Right lobe of liver (tissue), 6 donors: ENCODE data around the gene AMACR. TPM values are rescaled to one million over a fixed set of nuclear protein-coding genes. Genes with fewer than 3 reads are reported as not detected.
"Not testable (repeated sequence)": the region's sequence is repeated elsewhere in the genome, so short reads cannot be mapped to it uniquely, and the experiment has no call there.

ENCODE experiments used
- ATAC-seq, 4 donors: fragments of 200-7000 bp; cut with Tn5 transposase; one replicate each; pipeline ENCODE4 v1.9.1; 2020; ENCODE audit warnings: mild to moderate bottlenecking in 4 of 4, moderate library complexity in 4 of 4
- DNase-seq, 3 donors: peaks; one replicate each; pipeline ENCODE4 v3.0.0-alpha.2; 2020
- H3K27ac ChIP-seq, 3 donors: fragments of 200-600 bp; one replicate each; pipeline ENCODE4 v1.8.0; 2022
- H3K27me3 ChIP-seq, 2 donors: fragments of 200-600 bp; one replicate each; pipeline ENCODE4 v1.8.0; 2022
- H3K36me3 ChIP-seq, 4 donors: fragments of 200-600 bp; sonication (generic) in 1 of 4; one replicate each; pipeline versions ENCODE4 v1.5.1 to v1.8.0; 2017 to 2022; ENCODE audit warnings: control low read depth in 1 of 4
- H3K4me1 ChIP-seq, 4 donors: fragments of 200-600 bp; sonication (generic) in 1 of 4; one replicate each; pipeline versions ENCODE4 v1.5.1 to v1.8.0; 2017 to 2022; ENCODE audit warnings: control low read depth in 1 of 4
- H3K4me3 ChIP-seq, 3 donors: fragments of 200-600 bp; one replicate each; pipeline ENCODE4 v1.8.0; 2022
- H3K9me3 ChIP-seq, 4 donors: fragments of 200-600 bp; sonication (generic) in 1 of 4; one replicate each; pipeline versions ENCODE4 v1.5.1 to v1.8.0; 2017 to 2022; ENCODE audit warnings: control low read depth in 1 of 4
- POLR2A ChIP-seq: fragments of 450-650 bp; IDR thresholded peaks from one replicate; pipeline ENCODE4 v1.6.1; 2017; ENCODE audit warnings: antibody characterized with exemption, mild to moderate bottlenecking
- WGBS: methylation state at CpG from one replicate; pipeline ENCODE4 v1.1.6; 2018; ENCODE audit warnings: low coverage, low lambda C conversion rate; ENCODE audit not compliant: insufficient coverage; ENCODE audit errors: missing lambda C conversion rate; 5-methylcytosine and 5-hydroxymethylcytosine counted together
- intact Hi-C, 2 donors: fragments of 100-400 bp; cut with DNase I; formaldehyde crosslinking; loops; one replicate each; pipeline versions ENCODE4 v1.11.2 to v1.14.1; 2022
- total RNA-seq, 6 experiments: library from RNA; depleted of rRNA in 2 of 6; stranded (reverse); fragments of >200 nt in 2 of 6; fragmentation: NEBNext Ultra II Directional in 3 of 6; extraction: Animal tissue kit (Norgen Biotek cat#: 25700) in 3 of 6; gene quantifications; one replicate each; pipeline versions ENCODE4 v1.1.0 to v1.2.4, GENCODE V29; 2016 to 2023
- TF ChIP-seq, protein P1 (sequence below), 4 donors: fragments of 200-600 bp in 3 of 4; fragments of 450-650 bp in 1 of 4; IDR thresholded peaks; one replicate each; pipeline versions ENCODE4 v1.5.1 to v1.8.0; 2016 to 2022; ENCODE audit warnings: antibody characterized with exemption in 4 of 4, mild to moderate bottlenecking in 2 of 4
- donor health status: DM: no; HTN: yes; CAD: no.
- donor health status: DM: no; HTN: no; CAD: no.
- donor health status: DM: no; HTN: no; CAD: no.
- donor health status: DM: no; HTN: yes; CAD: no.
- donor health status: DM: no; HTN: yes; CAD: no.

AMACR gene
- total RNA-seq, 6 experiments from 2014 or later, result 28.7 to 62.4 (median 41.9) TPM

DNA sequence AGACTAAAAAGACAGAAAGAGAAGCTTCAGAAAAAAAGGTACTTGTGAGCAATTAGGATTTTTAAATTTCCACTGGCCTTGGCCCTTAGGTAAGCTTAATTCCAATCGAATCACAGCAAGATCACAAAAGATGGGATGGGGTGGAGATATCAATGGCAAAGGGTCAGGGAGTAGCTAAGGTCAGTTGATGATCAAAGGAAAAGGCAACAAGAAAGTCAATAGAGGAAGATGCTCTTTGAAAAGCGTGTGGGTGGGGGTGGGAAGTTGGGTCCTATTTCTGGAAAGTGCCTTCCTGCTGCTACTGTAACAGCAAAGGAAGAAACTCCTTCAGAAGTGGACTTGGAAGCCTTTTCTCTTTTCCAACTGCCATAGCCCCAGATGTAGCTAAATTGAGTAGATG, 27.9 kb upstream of the AMACR start:
- Histone ChIP-seq H3K27ac (peak overlapping the region in 1 of 3 donors; percentile 67), H3K27me3 (no peaks in the 10 kb centered on the region), H3K36me3 (no peaks in the 10 kb centered on the region), H3K9me3 (no peaks in the 10 kb centered on the region), H3K4me3 (no peak overlapping the region), H3K4me1 (peaks cover 0 to 35% (median 14%) of the 10 kb centered on the region in 4 donors)
- TF ChIP-seq POLR2A, result no peak
- TF ChIP-seq, protein P1, sequence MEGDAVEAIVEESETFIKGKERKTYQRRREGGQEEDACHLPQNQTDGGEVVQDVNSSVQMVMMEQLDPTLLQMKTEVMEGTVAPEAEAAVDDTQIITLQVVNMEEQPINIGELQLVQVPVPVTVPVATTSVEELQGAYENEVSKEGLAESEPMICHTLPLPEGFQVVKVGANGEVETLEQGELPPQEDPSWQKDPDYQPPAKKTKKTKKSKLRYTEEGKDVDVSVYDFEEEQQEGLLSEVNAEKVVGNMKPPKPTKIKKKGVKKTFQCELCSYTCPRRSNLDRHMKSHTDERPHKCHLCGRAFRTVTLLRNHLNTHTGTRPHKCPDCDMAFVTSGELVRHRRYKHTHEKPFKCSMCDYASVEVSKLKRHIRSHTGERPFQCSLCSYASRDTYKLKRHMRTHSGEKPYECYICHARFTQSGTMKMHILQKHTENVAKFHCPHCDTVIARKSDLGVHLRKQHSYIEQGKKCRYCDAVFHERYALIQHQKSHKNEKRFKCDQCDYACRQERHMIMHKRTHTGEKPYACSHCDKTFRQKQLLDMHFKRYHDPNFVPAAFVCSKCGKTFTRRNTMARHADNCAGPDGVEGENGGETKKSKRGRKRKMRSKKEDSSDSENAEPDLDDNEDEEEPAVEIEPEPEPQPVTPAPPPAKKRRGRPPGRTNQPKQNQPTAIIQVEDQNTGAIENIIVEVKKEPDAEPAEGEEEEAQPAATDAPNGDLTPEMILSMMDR (IDR thresholded peaks at IDR 0.05), result no peak
- DNase-seq (no peak), ATAC-seq (no peak)
- intact Hi-C loops, result no loop called here
- 24% methylated on average over 2 of the region's 2 CpGs for WGBS

DNA sequence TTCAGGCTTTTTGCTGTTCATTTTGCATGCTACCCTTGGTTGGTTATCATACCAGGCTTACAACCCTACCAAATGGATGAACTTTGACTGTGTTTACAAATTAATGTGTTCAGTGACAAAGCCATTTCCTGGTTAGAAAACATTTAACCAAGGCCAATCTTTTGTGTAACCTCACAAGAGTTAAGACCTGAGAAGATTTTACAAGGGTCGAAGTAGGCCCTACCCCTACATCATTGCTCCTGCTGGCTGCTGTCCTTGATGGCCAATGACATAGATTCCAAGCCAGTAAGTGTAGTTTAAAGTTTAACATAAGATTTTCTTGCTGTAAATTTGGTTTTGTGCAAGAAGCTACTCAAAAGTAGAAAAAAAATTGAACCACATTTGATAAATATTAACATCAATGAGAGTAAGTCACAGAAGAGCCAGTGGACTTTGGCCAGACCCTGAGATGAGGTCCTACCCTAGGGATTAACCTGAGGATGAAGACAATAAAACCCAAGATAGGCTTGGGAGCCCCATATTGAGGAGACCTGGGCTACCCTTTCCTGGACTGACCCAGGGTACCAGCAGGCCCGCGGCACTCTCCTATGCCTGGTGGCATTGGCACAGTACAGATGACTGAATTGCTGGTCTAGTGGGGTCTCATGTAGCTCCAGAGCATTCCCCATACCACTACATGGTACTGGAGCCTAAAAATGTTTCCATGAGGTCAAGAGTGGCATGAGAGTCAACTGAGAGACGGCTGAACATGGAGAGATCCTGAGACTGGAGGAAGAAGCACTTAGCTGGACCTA, 26.9 kb upstream of the AMACR start:
- intact Hi-C loops, result no loop called here
- TF ChIP-seq POLR2A, result no peak
- TF ChIP-seq, protein P1 (IDR thresholded peaks at IDR 0.05), result no peak
- Histone ChIP-seq H3K27me3 (no peaks in the 10 kb centered on the region), H3K4me3 (no peak overlapping the region), H3K9me3 (no peaks in the 10 kb centered on the region), H3K27ac (peak overlapping the region; percentile 25 to 67 (median 45)), H3K4me1 (peaks cover 0 to 39% (median 17%) of the 10 kb centered on the region in 4 donors), H3K36me3 (no peaks in the 10 kb centered on the region)
- DNase-seq, result no peak
- 75% methylated on average over 4 of the region's 4 CpGs for WGBS
- peak; percentile 80 to 85 (median 80) for ATAC-seq

DNA sequence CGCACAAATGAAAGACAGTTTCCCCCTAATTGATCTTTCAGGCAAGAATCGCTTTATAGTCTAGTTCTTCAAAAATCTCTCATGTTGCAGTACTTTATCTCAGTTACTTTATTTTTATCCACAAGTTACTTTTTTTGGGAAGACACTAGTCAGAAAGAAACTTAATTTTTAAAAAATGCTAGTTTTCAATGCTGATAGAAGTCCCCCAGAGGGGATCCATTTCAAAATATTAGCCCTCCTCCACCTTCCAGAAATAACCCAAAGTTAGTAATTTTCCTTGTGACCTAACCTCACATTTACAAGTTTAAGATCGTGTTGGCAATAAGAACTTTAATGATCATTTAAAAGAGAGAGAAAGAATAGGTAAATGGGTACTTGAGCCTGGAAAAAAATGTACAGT, 24.1 kb upstream of the AMACR start:
- DNase-seq, result no peak
- intact Hi-C loops, result no loop called here
- no peak for ATAC-seq
- peaks cover 0 to 37% (median 15%) of the 10 kb centered on the region in 4 donors for H3K4me1 ChIP-seq
- no peaks in the 10 kb centered on the region for H3K27me3 ChIP-seq
- no peaks in the 10 kb centered on the region for H3K36me3 ChIP-seq
- 77% methylated on average over 3 of the region's 3 CpGs for WGBS
- no peak overlapping the region for H3K4me3 ChIP-seq
- no peaks in the 10 kb centered on the region for H3K9me3 ChIP-seq
- TF ChIP-seq, protein P1 (IDR thresholded peaks at IDR 0.05), result no peak
- TF ChIP-seq POLR2A, result no peak
- H3K27ac ChIP-seq, result peak overlapping the region in 1 of 3 donors; percentile 42

DNA sequence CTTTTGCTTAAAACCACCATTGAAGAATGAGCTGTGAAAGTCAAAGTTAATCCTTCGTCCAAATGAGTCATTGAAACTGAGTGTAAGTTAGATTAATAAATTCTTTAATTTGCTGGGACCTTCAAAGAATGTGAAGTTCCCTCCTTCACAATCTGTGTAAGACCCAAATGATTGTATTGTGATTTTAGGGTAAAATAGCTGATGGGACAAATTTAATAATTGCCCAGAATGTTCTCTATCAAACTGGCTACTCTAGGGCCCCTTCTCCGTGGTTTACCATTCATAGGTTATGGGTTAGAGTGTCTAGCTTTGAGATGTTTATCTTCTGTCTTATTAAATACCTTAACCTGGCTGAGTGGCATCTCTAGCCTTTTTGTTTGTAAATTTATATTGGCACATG, 23.3 kb upstream of the AMACR start:
- H3K27me3 ChIP-seq, result no peaks in the 10 kb centered on the region
- peak overlapping the region in 2 of 3 donors; percentile 7 to 42 for H3K27ac ChIP-seq
- peaks cover 0 to 42% (median 18%) of the 10 kb centered on the region in 4 donors for H3K4me1 ChIP-seq
- no peaks in the 10 kb centered on the region for H3K9me3 ChIP-seq
- DNase-seq (no peak), ATAC-seq (no peak)
- intact Hi-C loops, result no loop called here
- H3K4me3 ChIP-seq, result no peak overlapping the region
- no peaks in the 10 kb centered on the region for H3K36me3 ChIP-seq
- TF ChIP-seq POLR2A, result no peak
- TF ChIP-seq, protein P1 (IDR thresholded peaks at IDR 0.05), result no peak
- 71% methylated on average over 2 of the region's 2 CpGs for WGBS

DNA sequence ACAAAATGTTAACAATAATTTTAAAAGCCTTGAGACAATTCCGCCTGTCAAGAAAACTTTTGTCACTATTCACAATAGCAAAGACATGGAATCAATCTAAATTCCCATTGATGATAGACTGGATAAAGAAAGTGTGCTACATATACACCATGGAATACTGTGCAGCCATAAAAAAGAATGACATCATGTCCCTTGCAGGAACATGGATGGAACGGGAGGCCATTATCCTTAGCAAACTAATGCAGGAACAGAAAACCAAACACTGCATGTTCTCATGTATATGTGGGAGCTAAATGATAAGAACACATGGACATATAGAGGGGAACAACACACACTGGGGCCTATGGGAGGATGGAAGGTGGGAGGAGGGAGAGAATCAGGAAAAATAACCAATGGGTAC, 22.7 kb upstream of the AMACR start:
- intact Hi-C loops, H3K4me3 ChIP-seq, H3K9me3 ChIP-seq, H3K27me3 ChIP-seq, ATAC-seq, H3K36me3 ChIP-seq, DNase-seq: not testable (repeated sequence)
- Histone ChIP-seq H3K4me1 (peaks cover 0 to 45% (median 20%) of the 10 kb centered on the region in 4 donors), H3K27ac (peak overlapping the region in 1 of 3 donors; percentile 42)
- WGBS, result 94% methylated on average over 2 of the region's 2 CpGs
